ENCODE measurements around the gene PPP2R2D.

DNA sequence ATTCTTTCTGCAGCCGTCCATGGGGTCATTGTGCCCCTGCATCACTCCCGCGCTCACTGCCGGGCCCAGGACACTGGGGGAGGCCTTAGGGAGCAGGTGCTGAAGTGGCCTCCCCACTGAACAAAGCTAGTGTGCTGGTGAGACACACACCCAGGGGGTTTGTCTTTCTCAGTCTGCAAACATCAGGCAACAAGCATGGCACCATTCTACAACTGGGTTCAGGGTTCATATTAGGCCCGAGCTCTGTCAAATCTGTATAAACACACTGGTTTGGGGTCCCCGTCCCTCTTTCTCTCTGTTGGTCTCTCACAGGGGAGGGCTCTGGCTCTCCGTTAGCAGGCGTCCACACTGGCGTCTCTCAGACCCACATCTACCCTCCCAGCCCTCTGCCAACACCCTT lies 11.1 kb upstream of the PPP2R2D start:
- TF ChIP-seq, protein P1, sequence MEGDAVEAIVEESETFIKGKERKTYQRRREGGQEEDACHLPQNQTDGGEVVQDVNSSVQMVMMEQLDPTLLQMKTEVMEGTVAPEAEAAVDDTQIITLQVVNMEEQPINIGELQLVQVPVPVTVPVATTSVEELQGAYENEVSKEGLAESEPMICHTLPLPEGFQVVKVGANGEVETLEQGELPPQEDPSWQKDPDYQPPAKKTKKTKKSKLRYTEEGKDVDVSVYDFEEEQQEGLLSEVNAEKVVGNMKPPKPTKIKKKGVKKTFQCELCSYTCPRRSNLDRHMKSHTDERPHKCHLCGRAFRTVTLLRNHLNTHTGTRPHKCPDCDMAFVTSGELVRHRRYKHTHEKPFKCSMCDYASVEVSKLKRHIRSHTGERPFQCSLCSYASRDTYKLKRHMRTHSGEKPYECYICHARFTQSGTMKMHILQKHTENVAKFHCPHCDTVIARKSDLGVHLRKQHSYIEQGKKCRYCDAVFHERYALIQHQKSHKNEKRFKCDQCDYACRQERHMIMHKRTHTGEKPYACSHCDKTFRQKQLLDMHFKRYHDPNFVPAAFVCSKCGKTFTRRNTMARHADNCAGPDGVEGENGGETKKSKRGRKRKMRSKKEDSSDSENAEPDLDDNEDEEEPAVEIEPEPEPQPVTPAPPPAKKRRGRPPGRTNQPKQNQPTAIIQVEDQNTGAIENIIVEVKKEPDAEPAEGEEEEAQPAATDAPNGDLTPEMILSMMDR (optimal IDR thresholded peaks at IDR 0.05 in 1 of 3, IDR thresholded peaks at IDR 0.05 in 1 of 3, conservative IDR thresholded peaks at IDR 0.05 in 1 of 3; ENCODE audit: extremely low read depth in 1 of 3, insufficient read depth in 2 of 3, low read length in 3 of 3) = no peak
- no peak for TF ChIP-seq EZH2 (IDR thresholded peaks at IDR 0.05; ENCODE audit: low read length)

Measured in keratinocyte (primary cell).